Measurements from ENCODE around the gene CYTH3. TPM values are rescaled to one million over a fixed set of nuclear protein-coding genes. Genes with fewer than 3 reads are reported as not detected.

Gene CYTH3
- total and polyA plus RNA-seq, 9 of the 15 experiments (the other 6 are each of a cell fraction or from before 2014, with no cell fraction given), result 0.25 to 15.2 (median 11.4) TPM

GRCh38 chr7:6254866-6255265 is 17.6 kb downstream of the CYTH3 start:
- ATAC-seq (no peak), FAIRE-seq (no peak), DNase-seq (ENCODE audit: extremely low read depth in 1 of 4, low spot score in 3 of 4) (no peak)
- H3K27ac ChIP-seq (ENCODE audit: extremely low read depth, low read depth, low read length), result no peak overlapping the region
- H2AFZ ChIP-seq (ENCODE audit: low read depth, low read length), result no peak overlapping the region
- no peaks in the 10 kb centered on the region; the same call in 1 of the 2 replicates for H4K20me1 ChIP-seq (replicated peaks; ENCODE audit: control insufficient read depth, insufficient read depth, low read length)
- no TSS peak for BruUV-seq (replicated peaks)
- H3K36me3 ChIP-seq (ENCODE audit: control insufficient read depth, insufficient read depth, low read length), result no peaks in the 10 kb centered on the region; the same call in 2 of the 3 replicates
- no peak overlapping the region for H3K4me2 ChIP-seq (ENCODE audit: insufficient read depth, low read length)
- POLR2A ChIA-PET, result interaction anchor here (0.6 to 1.1 kb wide), 4 partner anchors 10 to 121 kb away, joined by 3 to 4 read pairs (median 4); no protein-coding TSS in a partner anchor
- no peaks in the 10 kb centered on the region for H3K9me1 ChIP-seq (ENCODE audit: control insufficient read depth, insufficient read depth, low read length)
- in situ Hi-C loops (cut with MboI), result no loop called here
- H3K27me3 ChIP-seq (ENCODE audit: control insufficient read depth in 2 of 2, insufficient read depth in 2 of 2, low read length in 2 of 2), result no peaks in the 10 kb centered on the region
- H3K4me1 ChIP-seq (replicated peaks in 1 of 2; ENCODE audit: control insufficient read depth in 2 of 2, insufficient read depth in 2 of 2, low read length in 2 of 2), result peaks cover 0 to 22% of the 10 kb centered on the region in 2 experiments; a peak in 4 of 5 replicates
- H3K9me3 ChIP-seq (replicated peaks; ENCODE audit: control insufficient read depth, insufficient read depth, low read depth, low read length), result no peaks in the 10 kb centered on the region
- H3K79me2 ChIP-seq (ENCODE audit: control insufficient read depth, insufficient read depth, low read length), result peaks cover 48% of the 10 kb centered on the region
- CTCF ChIA-PET (ENCODE audit: low intra/inter-chr PET ratio), result no interaction called here
- no peak overlapping the region for H3K9ac ChIP-seq (ENCODE audit: insufficient read depth in 1 of 2, low read depth in 2 of 2, low read length in 2 of 2)
- WGBS (ENCODE audit: insufficient coverage, low coverage, missing lambda C conversion rate), result 58% methylated on average over 4 of the region's 4 CpGs
- H3K4me3 ChIP-seq, result no peak overlapping the region
- intact Hi-C loops (cut with micrococcal nuclease), result loop anchor here (5.0 kb wide), 1 partner anchor 67 kb away; no protein-coding TSS in a partner anchor
- TF ChIP-seq SMAD2 (IDR thresholded peaks at IDR 0.05; ENCODE audit: low read depth, low read length) (no peak), ZNF766 (CRISPR knock-in tag; conservative IDR thresholded peaks at IDR 0.05) (no peak), ZNF551 (CRISPR knock-in tag; IDR thresholded peaks at IDR 0.05) (no peak), DDX20 (tag; IDR thresholded peaks at IDR 0.05; ENCODE audit: low read depth) (no peak), CHD2 (IDR thresholded peaks at IDR 0.05; ENCODE audit: low read depth, low read length) (no peak), ZC3H11A (IDR thresholded peaks at IDR 0.05; ENCODE audit: low read depth, low read length) (no peak), MTF1 (CRISPR knock-in tag; IDR thresholded peaks at IDR 0.05; ENCODE audit: borderline replicate concordance) (no peak), FOS (IDR thresholded peaks at IDR 0.05; ENCODE audit: extremely low read depth, insufficient read length) (no peak), ZNF318 (IDR thresholded peaks at IDR 0.05; ENCODE audit: borderline replicate concordance in 1 of 2, low read depth in 1 of 2) (no peak), ZBTB49 (CRISPR knock-in tag; IDR thresholded peaks at IDR 0.05; ENCODE audit: borderline replicate concordance) (no peak), TGIF2 (CRISPR knock-in tag; IDR thresholded peaks at IDR 0.05) (no peak)

Data from K562 (cell line).